Myocyte (in vitro differentiated cells): ENCODE measurements around the gene BCL6B. TPM values are rescaled to one million over a fixed set of nuclear protein-coding genes. Genes with fewer than 3 reads are reported as not detected.
A peak's percentile ranks its signal among the peaks of the same experiment; 100 is the strongest.

ENCODE experiments used
- DNase-seq: peaks from one replicate; pipeline ENCODE4 v3.0.0-alpha.2; 2012; ENCODE audit warnings: low read depth
- microRNA counts: library from miRNA; unstranded; fragments of <30 nt; microRNA quantifications from one replicate; lab custom pipeline; 2016
- total RNA-seq: library from RNA; depleted of rRNA; stranded (reverse); fragments of >200 nt; gene quantifications from 2 replicates; pipeline ENCODE4 v1.2.3, GENCODE V29; 2014

The BCL6B gene
- total RNA-seq, 1 donor from 2014 or later, result not detected

- peak; percentile 63 for DNase-seq
Observed at GRCh38 chr17:7056386-7056785, 33.5 kb downstream of the BCL6B start.

- DNase-seq, result no peak
Observed at GRCh38 chr17:7058831-7059447, 36.1 kb downstream of the BCL6B start.

- DNase-seq, result peak; percentile 65
Observed at GRCh38 chr17:7060165-7060891, 37.5 kb downstream of the BCL6B start.

- peak; percentile 26 for DNase-seq
Observed at GRCh38 chr17:7063518-7064094, 40.8 kb downstream of the BCL6B start.

- peak; percentile 49 for DNase-seq
Observed at GRCh38 chr17:7064261-7064660, 41.4 kb downstream of the BCL6B start.

GRCh38 chr17:7067198-7067597 is 44.3 kb downstream of the BCL6B start:
- DNase-seq, result no peak

GRCh38 chr17:7068268-7068667 is 45.4 kb downstream of the BCL6B start:
- DNase-seq, result no peak

- DNase-seq, result no peak
Observed at GRCh38 chr17:7070712-7071111, 47.9 kb downstream of the BCL6B start.

- no peak for DNase-seq
Observed at GRCh38 chr17:7072406-7072805, 49.6 kb downstream of the BCL6B start.

- DNase-seq, result no peak
Observed at GRCh38 chr17:7074931-7075330, 52.1 kb downstream of the BCL6B start.

- no peak for DNase-seq
Observed at GRCh38 chr17:7077911-7078546, 55.2 kb downstream of the BCL6B start.

GRCh38 chr17:7078711-7079110 is 55.9 kb downstream of the BCL6B start:
- no peak for DNase-seq

MicroRNAs within 50 kb of the gene (microRNA counts, 767-probe panel; counts per million panel counts)
- not detected for microRNA hsa-miR-195-5p (lab: Ali Mortazavi, UCI)
- microRNA hsa-miR-497-5p (lab: Ali Mortazavi, UCI), result not detected

Other genes with a start within 250 kb of the BCL6B start
- gene FBXO39, start 246.8 kb upstream of the BCL6B start, total RNA-seq, result not detected in 2 replicates
- not detected in 2 replicates for gene TEKT1, start 191.3 kb upstream of the BCL6B start, total RNA-seq
- gene ALOX12, start 27.0 kb upstream of the BCL6B start, total RNA-seq, result not detected in 2 replicates
- 205 and 259 TPM in 2 replicates for gene RNASEK, start 10.4 kb upstream of the BCL6B start, total RNA-seq
- gene SLC16A13, start 13.0 kb downstream of the BCL6B start, total RNA-seq, result 0.10 and 0.75 TPM in 2 replicates
- gene SLC16A11, start 21.0 kb downstream of the BCL6B start, total RNA-seq, result 0.78 TPM in 1 of 2 replicates, not detected in the other
- not detected in 2 replicates for gene CLEC10A, start 57.2 kb downstream of the BCL6B start, total RNA-seq
- not detected in 2 replicates for gene ASGR2, start 91.8 kb downstream of the BCL6B start, total RNA-seq
- 0.13 TPM in 1 of 2 replicates, not detected in the other for gene ASGR1, start 156.3 kb downstream of the BCL6B start, total RNA-seq
- gene DLG4, start 196.8 kb downstream of the BCL6B start, total RNA-seq, result 11.8 and 18.7 TPM in 2 replicates
- gene ACADVL, start 196.9 kb downstream of the BCL6B start, total RNA-seq, result 659 and 702 TPM in 2 replicates
- 71.0 and 80.5 TPM in 2 replicates for gene DVL2, start 211.5 kb downstream of the BCL6B start, total RNA-seq
- 52.3 and 54.7 TPM in 2 replicates for gene PHF23, start 216.4 kb downstream of the BCL6B start, total RNA-seq
- 239 and 315 TPM in 2 replicates for gene GABARAP, start 219.4 kb downstream of the BCL6B start, total RNA-seq
- 69.1 and 88.9 TPM in 2 replicates for gene CTDNEP1, start 228.7 kb downstream of the BCL6B start, total RNA-seq
- gene ELP5, start 229.2 kb downstream of the BCL6B start, total RNA-seq, result 75.1 and 81.8 TPM in 2 replicates
- not detected in 2 replicates for gene CLDN7, start 239.4 kb downstream of the BCL6B start, total RNA-seq